Inflammatory macrophage treated with lipopolysaccharide for 1 hour (primary cell): Measurements from ENCODE around the gene AKAIN1.

ENCODE experiments used
- DNase-seq, 2 donors: peaks; one replicate each; pipeline ENCODE4 v3.0.0-alpha.2; 2020 to 2022

Gene AKAIN1

GRCh38 chr18:5158587-5158986 lies 38.5 kb downstream of the AKAIN1 start:
- no peak for DNase-seq

- no peak for DNase-seq
Observed at GRCh38 chr18:5158172-5158571, 38.9 kb downstream of the AKAIN1 start.

GRCh38 chr18:5155907-5156287 lies 41.2 kb downstream of the AKAIN1 start:
- no peak for DNase-seq

- DNase-seq, result no peak
Observed at GRCh38 chr18:5155218-5155906, 41.7 kb downstream of the AKAIN1 start.

- DNase-seq, result no peak
Observed at GRCh38 chr18:5152343-5153020, 44.6 kb downstream of the AKAIN1 start.

GRCh38 chr18:5150894-5151293 lies 46.2 kb downstream of the AKAIN1 start:
- DNase-seq, result no peak

GRCh38 chr18:5146093-5146492 lies 51.0 kb downstream of the AKAIN1 start:
- DNase-seq, result no peak

GRCh38 chr18:5145168-5145825 lies 51.8 kb downstream of the AKAIN1 start:
- no peak for DNase-seq

GRCh38 chr18:5144629-5145028 lies 52.4 kb downstream of the AKAIN1 start:
- no peak for DNase-seq

- DNase-seq, result no peak
Observed at GRCh38 chr18:5142859-5143258, 54.2 kb downstream of the AKAIN1 start.

- no peak for DNase-seq
Observed at GRCh38 chr18:5142131-5142530, 54.9 kb downstream of the AKAIN1 start.

- DNase-seq, result no peak
Observed at GRCh38 chr18:5137261-5137660, 59.8 kb downstream of the AKAIN1 start.

- no peak for DNase-seq
Observed at GRCh38 chr18:5132987-5133386, 64.1 kb downstream of the AKAIN1 start.

- no peak for DNase-seq
Observed at GRCh38 chr18:5122272-5122671, 74.8 kb downstream of the AKAIN1 start.

- DNase-seq, result no peak
Observed at GRCh38 chr18:5110266-5110665, 86.8 kb downstream of the AKAIN1 start.

- DNase-seq, result no peak
Observed at GRCh38 chr18:5107988-5108387, 89.1 kb downstream of the AKAIN1 start.

- no peak for DNase-seq
Observed at GRCh38 chr18:5106730-5107129, 90.3 kb downstream of the AKAIN1 start.

- DNase-seq, result no peak
Observed at GRCh38 chr18:5104246-5104645, 92.8 kb downstream of the AKAIN1 start.

- DNase-seq, result no peak
Observed at GRCh38 chr18:5103693-5104092, 93.4 kb downstream of the AKAIN1 start.

- no peak for DNase-seq
Observed at GRCh38 chr18:5103286-5103685, 93.8 kb downstream of the AKAIN1 start.

- no peak for DNase-seq
Observed at GRCh38 chr18:5097116-5097703, 99.8 kb downstream of the AKAIN1 start.

GRCh38 chr18:5095239-5095638 lies 101.8 kb downstream of the AKAIN1 start:
- DNase-seq, result no peak

- no peak for DNase-seq
Observed at GRCh38 chr18:5093902-5094301, 103.2 kb downstream of the AKAIN1 start.
